Fibroblast of pulmonary artery (primary cell): ENCODE results near the gene PPM1N.
A peak's percentile ranks its signal among the peaks of the same experiment; 100 is the strongest.

Experiments used
- DNase-seq: peaks from one replicate; pipeline ENCODE4 v3.0.0-alpha.2; 2010; ENCODE audit warnings: low read depth
- H3K4me3 ChIP-seq: replicated peaks from 2 replicates; pipeline ENCODE4 v1.5.1; 2011; ENCODE audit warnings: low read depth, mild to moderate bottlenecking, control low read depth, low read length, moderate library complexity
- CTCF ChIP-seq: IDR thresholded peaks from 2 replicates; pipeline ENCODE4 v1.5.1; 2011; ENCODE audit warnings: mild to moderate bottlenecking, control low read depth, low read length, inconsistent platforms; ENCODE audit errors: missing control alignments

Gene PPM1N

GRCh38 chr19:45492627-45493470, 5.4 kb upstream of the PPM1N start:
- TF ChIP-seq CTCF: no peak

DNA sequence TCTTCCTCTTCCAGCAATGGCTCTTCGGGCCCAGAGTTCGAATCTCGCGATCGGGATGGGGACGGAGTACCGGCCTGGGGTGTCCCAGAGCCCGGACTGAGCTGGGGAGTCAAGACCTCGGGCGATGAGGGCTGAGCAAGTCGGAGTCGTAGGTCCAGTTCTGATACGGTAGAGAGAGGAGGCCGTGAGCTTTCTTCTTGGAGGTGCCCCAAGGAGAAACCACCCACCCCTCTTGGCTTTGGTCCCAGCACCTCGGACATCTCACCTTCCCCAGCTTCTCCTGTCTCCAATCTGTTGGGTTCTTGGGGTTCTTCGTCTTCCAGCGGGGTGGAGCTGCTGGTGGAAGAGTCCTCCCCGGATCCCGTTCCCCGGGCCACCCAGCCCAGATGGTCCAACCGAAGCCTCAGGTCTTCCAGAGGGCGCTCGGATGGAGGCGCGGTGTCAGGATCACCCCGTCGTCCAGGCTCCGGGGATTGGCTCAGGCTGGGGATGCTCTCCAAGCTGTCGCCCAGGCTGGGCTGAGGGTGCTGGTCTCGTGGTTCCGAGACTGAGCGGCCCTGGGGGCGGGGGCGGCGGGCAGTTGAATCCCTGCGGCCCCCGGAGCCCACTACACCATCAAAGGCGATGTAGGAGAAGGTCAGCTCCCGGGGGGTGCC, 3.9 kb upstream of the PPM1N start:
- no peak overlapping the region for H3K4me3 ChIP-seq
- TF ChIP-seq CTCF: no peak
- DNase-seq: no peak

More at GRCh38 chr19:45492627-45493470, 5.4 kb upstream of the PPM1N start:
- H3K4me3 ChIP-seq: peak overlapping the region; percentile 66
- DNase-seq: peak; percentile 88

DNA sequence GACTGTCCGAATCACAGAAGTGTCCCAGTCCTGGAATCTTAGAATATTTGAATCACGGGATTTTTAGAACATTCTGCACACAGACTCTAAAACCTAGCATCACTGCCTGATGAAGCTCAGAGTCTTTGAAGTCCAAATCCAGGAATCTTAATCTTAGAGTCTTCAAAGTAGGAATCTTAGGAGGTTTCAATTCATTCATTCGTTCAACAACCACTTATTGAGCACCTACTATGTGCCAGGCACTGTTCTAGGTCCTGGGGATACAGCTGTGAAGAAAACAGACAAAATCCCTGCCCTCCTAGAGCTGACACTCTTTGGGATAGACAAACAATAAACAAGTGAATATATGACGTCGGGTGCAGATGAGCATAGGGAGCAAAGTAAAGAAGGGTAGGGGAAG, 3.1 kb upstream of the PPM1N start:
- no peak for TF ChIP-seq CTCF
- DNase-seq: no peak
- no peak overlapping the region for H3K4me3 ChIP-seq

DNA sequence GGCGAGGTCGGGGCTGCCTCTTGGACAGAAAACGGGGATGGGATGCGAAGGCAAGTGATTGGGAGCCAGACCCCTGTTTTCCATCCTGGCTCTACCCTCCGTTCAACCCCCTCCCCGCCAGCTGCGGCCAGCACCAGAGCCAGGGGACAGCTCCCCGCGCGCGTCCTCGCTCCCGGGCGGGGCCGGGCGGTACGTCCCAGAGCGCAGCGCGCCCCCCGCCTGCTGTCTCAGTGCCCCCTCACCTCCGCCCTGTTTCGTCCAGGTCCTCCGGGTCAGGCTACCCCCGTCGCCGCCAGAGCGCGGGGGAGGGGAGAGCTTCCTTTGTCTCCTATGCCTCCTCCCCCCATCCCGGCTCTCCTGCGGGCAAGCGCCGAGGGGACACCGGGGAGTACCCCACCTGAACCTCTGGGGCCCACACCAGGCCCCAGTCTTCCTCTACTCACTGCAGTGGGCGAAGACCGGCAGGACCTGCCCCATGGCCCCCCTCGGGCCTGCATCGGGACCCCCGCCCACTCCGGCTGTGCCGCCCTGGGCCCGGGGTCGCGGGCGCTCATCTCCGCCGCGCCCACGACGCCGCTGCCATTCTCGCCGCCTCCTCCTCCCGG, 1.8 kb upstream of the PPM1N start:
- no peak for DNase-seq
- TF ChIP-seq CTCF: no peak
- H3K4me3 ChIP-seq: peak overlapping the region; percentile 75

GRCh38 chr19:45497791-45498190, 452 bp upstream of the PPM1N start:
- no peak overlapping the region for H3K4me3 ChIP-seq
- DNase-seq: no peak
- TF ChIP-seq CTCF: no peak

GRCh38 chr19:45499196-45500180, 1.2 kb downstream of the PPM1N start:
- no peak for DNase-seq

More at GRCh38 chr19:45499196-45500180, 1.2 kb downstream of the PPM1N start:
- no peak for TF ChIP-seq CTCF
- H3K4me3 ChIP-seq: no peak overlapping the region
